HepG2 (cell line): ENCODE results near the gene ADAM15. TPM values are rescaled to one million over a fixed set of nuclear protein-coding genes. Genes with fewer than 3 reads are reported as not detected.

Experiments used
- ARNTL ChIP-seq: sonication (generic); formaldehyde crosslinking; IDR thresholded peaks from 2 replicates; pipeline ENCODE4 v1.4.0; 2020; ENCODE audit warnings: mild to moderate bottlenecking, missing genetic modification reagents
- ATF7 ChIP-seq, 2 experiments: fragments of 450-650 bp in 1 of 2; sonication (generic) in 1 of 2; formaldehyde crosslinking in 1 of 2; IDR thresholded peaks; 2 replicates each; pipeline versions ENCODE4 v1.4.0 to v1.6.1; 2016 to 2020; ENCODE audit warnings: antibody characterized with exemption in 1 of 2, mild to moderate bottlenecking in 1 of 2, missing genetic modification reagents in 1 of 2
- CHCHD3 ChIP-seq: sonication (generic); formaldehyde crosslinking; IDR thresholded peaks from 2 replicates; pipeline ENCODE4 v1.8.0; 2022; ENCODE audit warnings: mild to moderate bottlenecking, missing genetic modification reagents, moderate library complexity
- E2F5 ChIP-seq: sonication (generic); formaldehyde crosslinking; conservative IDR thresholded peaks from 2 replicates; pipeline ENCODE4 v1.4.0; 2020; ENCODE audit warnings: missing genetic modification reagents
- GMEB2 ChIP-seq: IDR thresholded peaks from 2 replicates; pipeline ENCODE4 v1.6.1; 2016; ENCODE audit warnings: missing biosample characterization, missing genetic modification reagents, low read depth
- HES4 ChIP-seq: sonication (generic); formaldehyde crosslinking; IDR thresholded peaks from 2 replicates; pipeline ENCODE4 v1.9.0; 2021; ENCODE audit warnings: mild to moderate bottlenecking, missing genetic modification reagents, borderline replicate concordance
- HMG20B ChIP-seq: conservative IDR thresholded peaks from 2 replicates; pipeline ENCODE4 v1.6.1; 2016; ENCODE audit warnings: missing genetic modification reagents, missing compliant biosample characterization
- HNF4G ChIP-seq, 2 experiments: sonication (generic) in 1 of 2; formaldehyde crosslinking in 1 of 2; IDR thresholded peaks; 2 replicates each; pipeline versions ENCODE4 v1.4.0 to v1.6.1; 2011 to 2020; ENCODE audit warnings: borderline replicate concordance in 2 of 2, low read depth in 2 of 2, mild to moderate bottlenecking in 2 of 2, low read length in 1 of 2, missing genetic modification reagents in 1 of 2, moderate library complexity in 1 of 2
- IRF2 ChIP-seq: IDR thresholded peaks from 2 replicates; pipeline ENCODE4 v1.6.1; 2018; ENCODE audit warnings: missing genetic modification reagents, missing compliant biosample characterization
- NFE2 ChIP-seq: sonication (generic); formaldehyde crosslinking; IDR thresholded peaks from 2 replicates; pipeline ENCODE4 v1.4.0; 2020; ENCODE audit warnings: missing genetic modification reagents
- PAX8 ChIP-seq: sonication (generic); formaldehyde crosslinking; IDR thresholded peaks from 2 replicates; pipeline ENCODE4 v1.8.0; 2022; ENCODE audit warnings: mild to moderate bottlenecking, missing genetic modification reagents, borderline replicate concordance
- PHF5A ChIP-seq: IDR thresholded peaks from one replicate; pipeline ENCODE4 v1.6.1; 2018; ENCODE audit warnings: low read depth, missing genetic modification reagents; ENCODE audit not compliant: unreplicated experiment
- RAD21 ChIP-seq: fragments of 450-650 bp; formaldehyde crosslinking; IDR thresholded peaks from 2 replicates; pipeline ENCODE4 v1.5.0; 2020; ENCODE audit warnings: mild to moderate bottlenecking
- TCF7 ChIP-seq: sonication (generic); IDR thresholded peaks from 2 replicates; pipeline ENCODE4 v1.6.1; 2016; ENCODE audit warnings: antibody characterized with exemption, low read depth
- TFDP2 ChIP-seq: sonication (generic); formaldehyde crosslinking; IDR thresholded peaks from 2 replicates; pipeline ENCODE4 v1.4.0; 2020; ENCODE audit warnings: missing genetic modification reagents
- UBTF ChIP-seq: sonication (generic); formaldehyde crosslinking; IDR thresholded peaks from 2 replicates; pipeline ENCODE4 v1.4.0; 2020; ENCODE audit warnings: mild to moderate bottlenecking, missing genetic modification reagents
- XRCC5 ChIP-seq: fragments of 200-400 bp; formaldehyde crosslinking; optimal IDR thresholded peaks from 2 replicates; pipeline ENCODE3; 2017; ENCODE audit warnings: mild to moderate bottlenecking, low read length
- ZNF180 ChIP-seq: sonication (generic); formaldehyde crosslinking; IDR thresholded peaks from 2 replicates; pipeline ENCODE4 v1.4.0; 2020; ENCODE audit warnings: low read depth, missing genetic modification reagents, borderline replicate concordance
- ZNF329 ChIP-seq: sonication (generic); formaldehyde crosslinking; IDR thresholded peaks from 2 replicates; pipeline ENCODE4 v1.9.0; 2021; ENCODE audit warnings: low read depth, mild to moderate bottlenecking, missing genetic modification reagents
- ZNF431 ChIP-seq: sonication (generic); formaldehyde crosslinking; IDR thresholded peaks from 2 replicates; pipeline ENCODE4 v1.9.0; 2022; ENCODE audit warnings: missing genetic modification reagents, low read depth, mild to moderate bottlenecking, borderline replicate concordance
- ZNF577 ChIP-seq: sonication (generic); formaldehyde crosslinking; IDR thresholded peaks from 2 replicates; pipeline ENCODE4 v1.4.0; 2020; ENCODE audit warnings: mild to moderate bottlenecking, low read depth, missing genetic modification reagents, borderline replicate concordance
- ZNF83 ChIP-seq: sonication (generic); formaldehyde crosslinking; IDR thresholded peaks from 2 replicates; pipeline ENCODE4 v1.4.0; 2020; ENCODE audit warnings: missing genetic modification reagents, mild to moderate bottlenecking, borderline replicate concordance
- polyA plus RNA-seq, 8 experiments: library from polyadenylated mRNA; depleted of rRNA in 3 of 8; stranded (reverse) in 7 of 8; unstranded in 1 of 8; fragments of >200 nt; fragmentation: Illumina TruSeq in 4 of 8; extraction: Trizol in 4 of 8; gene quantifications; 2 replicates each; pipeline versions ENCODE4 v1.2.1 to v1.2.3, GENCODE V29; 2011 to 2016; ENCODE audit warnings: low read depth in 4 of 8, missing spikeins in 1 of 8, mixed read lengths in 1 of 8; ENCODE audit not compliant: insufficient read depth in 1 of 8
- total RNA-seq, 5 experiments: library from RNA; depleted of rRNA; stranded (reverse); fragments of >200 nt; fragmentation: Illumina TruSeq; extraction: Trizol; gene quantifications; 2 replicates each; pipeline ENCODE4 v1.2.3, GENCODE V29; 2016; ENCODE audit warnings: low read depth in 1 of 5

Gene ADAM15
- total and polyA plus RNA-seq, 2 of the 13 experiments (the other 11 are each of a cell fraction or from before 2014, with no cell fraction given) = 17.9 to 25.6 TPM

- no peak for TF ChIP-seq NFE2 (CRISPR knock-in tag)
- no peak for TF ChIP-seq GMEB2 (CRISPR knock-in tag)
- TF ChIP-seq PAX8 (CRISPR knock-in tag) = no peak
- TF ChIP-seq ATF7 (IDR thresholded peaks at IDR 0.05) = no peak
- TF ChIP-seq ATF7 (CRISPR knock-in tag; IDR thresholded peaks at IDR 0.05) = no peak
- TF ChIP-seq HNF4G (IDR thresholded peaks at IDR 0.05; ENCODE audit: borderline replicate concordance, low read depth, low read length) = peak; percentile 63
- peak; percentile 83 for TF ChIP-seq HNF4G (CRISPR knock-in tag; IDR thresholded peaks at IDR 0.05; ENCODE audit: borderline replicate concordance, low read depth)
- TF ChIP-seq UBTF (CRISPR knock-in tag) = peak; percentile 65
- TF ChIP-seq TFDP2 (CRISPR knock-in tag) = peak; percentile 50; the same call in 1 of the 2 replicates
- peak; percentile 76; the same call in 1 of the 2 replicates for TF ChIP-seq IRF2 (CRISPR knock-in tag)
- TF ChIP-seq HMG20B (CRISPR knock-in tag) = peak; percentile 74
- peak; percentile 95 for TF ChIP-seq RAD21 (CRISPR knock-in tag)
- TF ChIP-seq ZNF329 (CRISPR knock-in tag) = peak; percentile 84; the same call in 1 of the 2 replicates
- TF ChIP-seq ZNF577 = no peak
- TF ChIP-seq ZNF83 (CRISPR knock-in tag) = no peak
- TF ChIP-seq XRCC5 = peak; percentile 79
- TF ChIP-seq ZNF431 (CRISPR knock-in tag) = no peak; the same call in 1 of the 2 replicates
- no peak for TF ChIP-seq CHCHD3 (CRISPR knock-in tag)
- TF ChIP-seq PHF5A (CRISPR knock-in tag) = peak; percentile 93
- TF ChIP-seq ZNF180 (CRISPR knock-in tag) = no peak
- no peak for TF ChIP-seq HES4 (CRISPR knock-in tag)
- TF ChIP-seq ARNTL = peak; percentile 67; the same call in 1 of the 2 replicates
- TF ChIP-seq E2F5 (CRISPR knock-in tag) = no peak
- TF ChIP-seq TCF7 = peak; percentile 64
Observed at GRCh38 chr1:155091071-155092051, 40.2 kb downstream of the ADAM15 start (continued).
